Measurements from ENCODE around the gene TNFRSF1A. TPM values are rescaled to one million over a fixed set of nuclear protein-coding genes. Genes with fewer than 3 reads are reported as not detected.

TNFRSF1A gene
- total and polyA plus RNA-seq, 2 of the 13 experiments (the other 11 are each of a cell fraction or from before 2014, with no cell fraction given) = 41.5 to 61.2 TPM

DNA sequence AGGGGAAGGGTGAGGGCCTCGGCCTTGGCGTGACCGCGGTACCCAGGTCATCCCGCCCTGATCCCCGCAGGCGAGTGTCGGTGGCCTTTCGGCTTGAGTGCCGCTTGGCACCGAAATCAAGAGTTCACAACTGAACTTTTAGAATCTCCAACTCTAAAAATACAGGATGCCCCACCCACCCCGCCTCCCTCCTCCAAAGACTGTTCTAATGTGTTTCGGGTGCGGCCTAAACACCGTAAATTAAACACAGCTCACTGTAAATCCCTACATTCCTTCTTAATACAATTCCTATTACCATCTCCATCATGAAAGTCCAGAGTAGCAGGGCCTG, 22.1 kb upstream of the TNFRSF1A start (continued):
- TF ChIP-seq, protein P1, sequence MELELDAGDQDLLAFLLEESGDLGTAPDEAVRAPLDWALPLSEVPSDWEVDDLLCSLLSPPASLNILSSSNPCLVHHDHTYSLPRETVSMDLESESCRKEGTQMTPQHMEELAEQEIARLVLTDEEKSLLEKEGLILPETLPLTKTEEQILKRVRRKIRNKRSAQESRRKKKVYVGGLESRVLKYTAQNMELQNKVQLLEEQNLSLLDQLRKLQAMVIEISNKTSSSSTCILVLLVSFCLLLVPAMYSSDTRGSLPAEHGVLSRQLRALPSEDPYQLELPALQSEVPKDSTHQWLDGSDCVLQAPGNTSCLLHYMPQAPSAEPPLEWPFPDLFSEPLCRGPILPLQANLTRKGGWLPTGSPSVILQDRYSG (CRISPR knock-in tag; IDR thresholded peaks at IDR 0.05) = no peak

DNA sequence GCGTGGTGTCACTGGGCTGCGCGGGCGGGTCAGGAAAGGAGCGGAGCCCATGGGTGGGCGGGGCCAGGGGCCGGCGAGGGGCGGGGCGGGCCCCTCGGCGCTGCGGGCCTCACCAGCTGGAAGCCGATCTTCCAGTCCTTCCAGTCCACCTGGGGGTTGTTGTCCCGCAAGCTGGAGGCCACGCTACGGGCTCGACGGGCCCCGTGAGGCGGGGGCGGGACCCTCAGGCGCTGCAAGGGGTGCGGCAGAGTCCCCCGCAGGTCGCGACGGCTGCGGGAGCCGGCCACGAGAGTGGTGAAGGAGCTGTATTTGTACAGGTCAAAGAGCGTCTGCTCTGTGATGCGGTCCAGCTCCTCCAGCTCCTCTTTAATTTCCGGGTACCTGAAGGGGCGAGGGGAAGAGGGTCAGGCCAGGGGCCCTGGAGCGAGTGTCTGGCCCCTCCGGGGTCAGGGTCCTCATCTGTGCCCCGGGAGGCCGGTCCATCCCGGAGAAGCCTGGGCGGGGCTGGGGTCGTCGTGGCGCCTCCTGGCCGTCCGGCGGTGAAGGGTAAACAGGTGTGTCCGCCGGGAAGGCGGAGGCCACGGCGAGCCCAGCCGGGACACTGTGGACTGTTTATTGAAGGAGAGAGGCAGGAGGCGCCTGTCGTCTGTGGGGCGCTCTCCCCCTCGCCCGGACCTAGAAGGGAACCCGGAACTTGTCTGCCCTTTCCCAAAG, 21.6 kb upstream of the TNFRSF1A start:
- Histone ChIP-seq H3K4me2 (ENCODE audit: low read depth, low read length) (peak overlapping the region; percentile 83), H3K9me3 (ENCODE audit: low read length) (no peaks in the 10 kb centered on the region), H3K4me1 (ENCODE audit: insufficient read depth, low read length) (peaks cover 58% of the 10 kb centered on the region), H2AFZ (ENCODE audit: low read length) (no peak overlapping the region), H3K36me3 (replicated peaks in 1 of 2; ENCODE audit: control insufficient read depth in 1 of 2, insufficient read depth in 2 of 2, low read length in 2 of 2) (no peaks in the 10 kb centered on the region), H3K27me3 (ENCODE audit: control insufficient read depth in 1 of 2, insufficient read depth in 2 of 2, low read length in 2 of 2) (no peaks in the 10 kb centered on the region), H3K27ac (ENCODE audit: extremely low read length, insufficient read depth, low read length) (peak overlapping the region; percentile 95), H3K4me3 (replicated peaks in 1 of 3; ENCODE audit: insufficient read depth in 1 of 3, low read depth in 2 of 3, low read length in 3 of 3) (peak overlapping the region; percentile 74 to 83 (median 75)), H3K79me2 (ENCODE audit: insufficient read depth, low read length) (no peaks in the 10 kb centered on the region), H4K20me1 (ENCODE audit: insufficient read depth, low read length) (no peaks in the 10 kb centered on the region), H3K9ac (ENCODE audit: insufficient read depth, low read depth, low read length) (peak overlapping the region; percentile 79)
- FAIRE-seq (peak; percentile 60), DNase-seq (ENCODE audit: low spot score) (peak; percentile 85), ATAC-seq (peak; percentile 88)
- under 1% methylated on average over 27 of the region's 59 CpGs for WGBS (ENCODE audit: low lambda C conversion rate)
- in situ Hi-C loops (cut with HindIII; ENCODE audit: extremely low pct_ligation_motif_present, low pct_unique_long_range_greater_than_20kb) (no loop called here), intact Hi-C loops (cut with micrococcal nuclease; ENCODE audit: unreplicated experiment) (no loop called here)
- ChIA-PET CTCF (ENCODE audit: low intra/inter-chr PET ratio, low total read pairs) (interaction anchor here (1.2 kb wide), 1 partner anchor 28 kb away, joined by 3 read pairs; no protein-coding TSS in a partner anchor), POLR2A (interaction anchor here (0.7 to 3.8 kb wide), 21 partner anchors 8 to 528 kb away, joined by 3 to 220 read pairs (median 6); partner anchors contain the start of genes GAPDH, LTBR, SCNN1A and TAPBPL)
- BruUV-seq (replicated peaks) = TSS peak; percentile 44
- TF ChIP-seq ZNF761 (CRISPR knock-in tag; conservative IDR thresholded peaks at IDR 0.05) (peak; percentile 63; the same call in 1 of the 2 replicates), ZBTB42 (CRISPR knock-in tag; IDR thresholded peaks at IDR 0.05) (no peak), ZNF672 (CRISPR knock-in tag; IDR thresholded peaks at IDR 0.05) (no peak), ZKSCAN1 (IDR thresholded peaks at IDR 0.05; ENCODE audit: low read length) (no peak), ZNF788 (CRISPR knock-in tag; IDR thresholded peaks at IDR 0.05; ENCODE audit: borderline replicate concordance) (peak; percentile 81; the same call in 1 of the 2 replicates), ZFP1 (CRISPR knock-in tag; IDR thresholded peaks at IDR 0.05) (0 out of 2 replicates have a peak, but pooled peaks have one; percentile 46), SRSF1 (optimal IDR thresholded peaks at IDR 0.05; ENCODE audit: low read depth, low read length) (peak; percentile 76), IRF2 (CRISPR knock-in tag; IDR thresholded peaks at IDR 0.05) (peak; percentile 55; the same call in 1 of the 2 replicates), ZNF747 (CRISPR knock-in tag; IDR thresholded peaks at IDR 0.05; ENCODE audit: borderline replicate concordance) (peak; percentile 50; the same call in 1 of the 2 replicates), MEF2D (CRISPR knock-in tag; IDR thresholded peaks at IDR 0.05) (no peak)
- TF ChIP-seq, protein P2, sequence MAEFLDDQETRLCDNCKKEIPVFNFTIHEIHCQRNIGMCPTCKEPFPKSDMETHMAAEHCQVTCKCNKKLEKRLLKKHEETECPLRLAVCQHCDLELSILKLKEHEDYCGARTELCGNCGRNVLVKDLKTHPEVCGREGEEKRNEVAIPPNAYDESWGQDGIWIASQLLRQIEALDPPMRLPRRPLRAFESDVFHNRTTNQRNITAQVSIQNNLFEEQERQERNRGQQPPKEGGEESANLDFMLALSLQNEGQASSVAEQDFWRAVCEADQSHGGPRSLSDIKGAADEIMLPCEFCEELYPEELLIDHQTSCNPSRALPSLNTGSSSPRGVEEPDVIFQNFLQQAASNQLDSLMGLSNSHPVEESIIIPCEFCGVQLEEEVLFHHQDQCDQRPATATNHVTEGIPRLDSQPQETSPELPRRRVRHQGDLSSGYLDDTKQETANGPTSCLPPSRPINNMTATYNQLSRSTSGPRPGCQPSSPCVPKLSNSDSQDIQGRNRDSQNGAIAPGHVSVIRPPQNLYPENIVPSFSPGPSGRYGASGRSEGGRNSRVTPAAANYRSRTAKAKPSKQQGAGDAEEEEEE (CRISPR knock-in tag; IDR thresholded peaks at IDR 0.05; ENCODE audit: borderline replicate concordance) = no peak
- TF ChIP-seq, protein P3, sequence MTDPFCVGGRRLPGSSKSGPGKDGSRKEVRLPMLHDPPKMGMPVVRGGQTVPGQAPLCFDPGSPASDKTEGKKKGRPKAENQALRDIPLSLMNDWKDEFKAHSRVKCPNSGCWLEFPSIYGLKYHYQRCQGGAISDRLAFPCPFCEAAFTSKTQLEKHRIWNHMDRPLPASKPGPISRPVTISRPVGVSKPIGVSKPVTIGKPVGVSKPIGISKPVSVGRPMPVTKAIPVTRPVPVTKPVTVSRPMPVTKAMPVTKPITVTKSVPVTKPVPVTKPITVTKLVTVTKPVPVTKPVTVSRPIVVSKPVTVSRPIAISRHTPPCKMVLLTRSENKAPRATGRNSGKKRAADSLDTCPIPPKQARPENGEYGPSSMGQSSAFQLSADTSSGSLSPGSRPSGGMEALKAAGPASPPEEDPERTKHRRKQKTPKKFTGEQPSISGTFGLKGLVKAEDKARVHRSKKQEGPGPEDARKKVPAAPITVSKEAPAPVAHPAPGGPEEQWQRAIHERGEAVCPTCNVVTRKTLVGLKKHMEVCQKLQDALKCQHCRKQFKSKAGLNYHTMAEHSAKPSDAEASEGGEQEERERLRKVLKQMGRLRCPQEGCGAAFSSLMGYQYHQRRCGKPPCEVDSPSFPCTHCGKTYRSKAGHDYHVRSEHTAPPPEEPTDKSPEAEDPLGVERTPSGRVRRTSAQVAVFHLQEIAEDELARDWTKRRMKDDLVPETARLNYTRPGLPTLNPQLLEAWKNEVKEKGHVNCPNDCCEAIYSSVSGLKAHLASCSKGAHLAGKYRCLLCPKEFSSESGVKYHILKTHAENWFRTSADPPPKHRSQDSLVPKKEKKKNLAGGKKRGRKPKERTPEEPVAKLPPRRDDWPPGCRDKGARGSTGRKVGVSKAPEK (CRISPR knock-in tag; IDR thresholded peaks at IDR 0.05; ENCODE audit: borderline replicate concordance) = no peak
- TF ChIP-seq, protein P4, sequence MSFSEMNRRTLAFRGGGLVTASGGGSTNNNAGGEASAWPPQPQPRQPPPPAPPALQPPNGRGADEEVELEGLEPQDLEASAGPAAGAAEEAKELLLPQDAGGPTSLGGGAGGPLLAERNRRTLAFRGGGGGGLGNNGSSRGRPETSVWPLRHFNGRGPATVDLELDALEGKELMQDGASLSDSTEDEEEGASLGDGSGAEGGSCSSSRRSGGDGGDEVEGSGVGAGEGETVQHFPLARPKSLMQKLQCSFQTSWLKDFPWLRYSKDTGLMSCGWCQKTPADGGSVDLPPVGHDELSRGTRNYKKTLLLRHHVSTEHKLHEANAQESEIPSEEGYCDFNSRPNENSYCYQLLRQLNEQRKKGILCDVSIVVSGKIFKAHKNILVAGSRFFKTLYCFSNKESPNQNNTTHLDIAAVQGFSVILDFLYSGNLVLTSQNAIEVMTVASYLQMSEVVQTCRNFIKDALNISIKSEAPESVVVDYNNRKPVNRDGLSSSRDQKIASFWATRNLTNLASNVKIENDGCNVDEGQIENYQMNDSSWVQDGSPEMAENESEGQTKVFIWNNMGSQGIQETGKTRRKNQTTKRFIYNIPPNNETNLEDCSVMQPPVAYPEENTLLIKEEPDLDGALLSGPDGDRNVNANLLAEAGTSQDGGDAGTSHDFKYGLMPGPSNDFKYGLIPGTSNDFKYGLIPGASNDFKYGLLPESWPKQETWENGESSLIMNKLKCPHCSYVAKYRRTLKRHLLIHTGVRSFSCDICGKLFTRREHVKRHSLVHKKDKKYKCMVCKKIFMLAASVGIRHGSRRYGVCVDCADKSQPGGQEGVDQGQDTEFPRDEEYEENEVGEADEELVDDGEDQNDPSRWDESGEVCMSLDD (CRISPR knock-in tag; IDR thresholded peaks at IDR 0.05; ENCODE audit: borderline replicate concordance) = peak; percentile 95; the same call in 1 of the 2 replicates
